GM12874 (cell line): ENCODE results near the gene RERE.

ENCODE experiments used
- CTCF ChIP-seq: IDR thresholded peaks from 2 replicates; pipeline ENCODE4 v1.5.1; 2011; ENCODE audit warnings: low read depth, mild to moderate bottlenecking, control low read depth, low read length, moderate library complexity; ENCODE audit not compliant: insufficient read depth

RERE gene

DNA sequence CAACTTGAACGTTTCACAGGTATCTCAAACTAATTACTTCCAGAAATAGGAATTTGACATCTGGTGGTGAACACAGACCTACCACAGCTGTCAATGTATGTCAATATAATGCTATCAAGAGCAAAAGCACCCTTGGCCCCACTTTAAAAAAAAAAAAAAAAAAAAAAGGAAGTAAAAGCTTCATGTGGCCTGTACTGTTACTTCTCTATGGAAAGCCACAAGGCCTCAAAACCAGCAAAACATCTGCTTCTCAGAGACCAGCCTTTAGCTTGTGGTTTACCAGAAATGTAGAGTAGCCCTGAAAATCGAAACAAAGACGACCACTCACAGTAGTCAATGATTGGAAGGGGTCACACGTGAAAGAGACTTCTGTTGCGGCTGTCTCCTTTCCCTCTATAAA is 389.9 kb downstream of the RERE start:
- TF ChIP-seq CTCF = no peak

DNA sequence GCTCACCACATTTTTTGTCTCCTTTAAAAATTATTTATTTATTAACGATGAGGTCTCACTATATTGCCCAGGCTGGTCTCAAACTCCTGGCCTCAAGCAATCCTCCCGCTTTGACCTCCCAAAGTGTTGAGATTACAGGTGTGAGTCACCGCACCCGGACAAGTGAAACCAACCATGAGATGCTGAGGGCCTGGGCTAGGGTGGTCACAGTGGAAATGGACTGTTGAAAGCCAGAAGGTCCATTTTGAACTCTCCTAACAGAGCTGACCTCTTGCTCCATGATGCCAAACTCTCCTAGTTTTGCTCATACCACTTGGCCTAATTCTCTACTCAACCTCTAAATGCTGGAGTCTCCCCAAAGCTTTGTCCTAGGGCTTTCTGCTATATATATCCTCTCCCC is 390.4 kb downstream of the RERE start:
- TF ChIP-seq CTCF = no peak

DNA sequence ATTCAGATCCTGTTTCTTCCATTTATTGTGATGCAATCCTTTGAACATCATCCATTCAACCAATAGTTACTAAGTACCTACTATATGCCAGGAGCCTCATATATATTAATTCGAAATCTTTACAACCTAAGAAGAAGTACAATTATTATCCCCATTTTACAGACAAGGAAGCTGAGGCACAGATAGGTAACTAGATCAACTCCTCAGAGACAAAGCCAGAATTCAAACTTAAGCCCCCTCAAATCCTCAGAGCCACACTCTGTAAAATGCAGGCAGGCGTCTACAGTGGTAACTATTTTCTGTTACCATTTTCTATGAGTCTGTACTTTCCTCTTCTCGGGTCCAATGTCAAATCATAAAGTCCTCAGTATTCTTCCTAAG is 391.7 kb downstream of the RERE start:
- TF ChIP-seq CTCF = no peak

GRCh38 chr1:8425150-8425780 is 392.2 kb downstream of the RERE start:
- TF ChIP-seq CTCF = no peak

DNA sequence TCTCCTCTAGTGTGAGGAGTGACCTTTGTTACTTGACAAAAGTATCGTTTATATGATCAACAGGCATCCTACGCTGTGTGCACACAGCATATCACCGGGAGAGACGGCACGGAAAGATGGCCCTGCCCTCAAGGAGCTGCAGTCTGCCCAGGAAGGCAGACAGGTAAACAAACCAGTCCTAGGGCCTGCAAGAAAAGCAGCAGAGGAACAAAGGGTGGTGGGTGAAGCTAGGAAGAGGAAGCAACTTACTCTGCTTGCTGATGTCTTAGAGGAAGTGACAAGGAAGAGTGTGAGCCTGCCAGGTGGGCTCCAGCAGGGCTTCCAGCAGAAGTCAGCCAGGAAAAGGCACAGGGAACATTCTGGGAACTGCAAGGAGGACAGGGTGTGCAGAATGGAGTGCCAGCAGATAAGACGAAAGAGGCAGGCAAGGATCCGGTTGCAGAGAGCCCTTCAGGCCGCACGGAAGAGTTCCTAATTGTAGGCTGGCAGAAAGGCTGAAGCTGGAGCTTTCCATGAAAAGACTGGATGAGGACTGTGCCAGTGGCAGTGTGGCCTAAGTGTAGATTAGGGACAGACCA is 392.8 kb downstream of the RERE start:
- TF ChIP-seq CTCF = no peak

- TF ChIP-seq CTCF = 0 out of 2 replicates have a peak, but pooled peaks have one; percentile 1
Measured at GRCh38 chr1:8423692-8424538, 393.5 kb downstream of the RERE start.

- no peak for TF ChIP-seq CTCF
Measured at GRCh38 chr1:8423269-8423691, 394.2 kb downstream of the RERE start.
